GM12878 (cell line): ENCODE results near the gene KRTAP4-7. TPM values are rescaled to one million over a fixed set of nuclear protein-coding genes. Genes with fewer than 3 reads are reported as not detected.

ENCODE experiments used
- ATAC-seq: fragments of 200-7000 bp; cut with Tn5 transposase; 3 replicates; pipeline ENCODE4 v1.9.1; 2020; ENCODE audit warnings: mild to moderate bottlenecking, moderate library complexity
- BruUV-seq: library from RNA; stranded (reverse); fragments of 400-500 nt; replicated peaks from 2 replicates; lab custom pipeline; 2021; lab: Mats Ljungman, UMichigan
- CTCF ChIA-PET: fragments of 300-600 bp; sonication (Branson Sonifier 250); formaldehyde crosslinking; extraction: SDS; loops from one replicate; lab custom pipeline; 2021; ENCODE audit warnings: inconsistent platforms; lab: Yijun Ruan, JAX
- POLR2A ChIA-PET: fragments of 350-600 bp; formaldehyde crosslinking; extraction: SDS; loops from one replicate; lab custom pipeline; 2021; ENCODE audit warnings: inconsistent platforms; lab: Charles Lee
- RAD21 ChIA-PET: fragments of 300-600 bp; sonication (Branson Sonifier 250); formaldehyde crosslinking; loops from one replicate; lab custom pipeline; 2023; ENCODE audit warnings: antibody characterized with exemption; ENCODE audit not compliant: unreplicated experiment; lab: Charles Lee
- SMC1A ChIA-PET: fragments of 300-600 bp; sonication (Branson Sonifier 250); formaldehyde crosslinking; loops from one replicate; lab custom pipeline; 2023; ENCODE audit not compliant: unreplicated experiment, uncharacterized antibody; lab: Charles Lee
- DNase-seq: peaks from one replicate; pipeline ENCODE4 v3.0.0-alpha.2; 2011; ENCODE audit warnings: low read depth, low spot score
- FAIRE-seq: peaks from 3 replicates; lab custom pipeline; 2011; peaks lifted over from hg19 to GRCh38; lab: Jason Lieb, UNC
- H2AFZ ChIP-seq: 2 replicates; pipeline ENCODE4 v1.6.0; 2011; ENCODE audit warnings: low read depth, low read length, control low read depth; ENCODE audit not compliant: control insufficient read depth
- H3K27ac ChIP-seq: 2 replicates; pipeline ENCODE4 v1.5.1; 2011; ENCODE audit warnings: control low read depth; ENCODE audit not compliant: control insufficient read depth, insufficient read depth
- H3K27me3 ChIP-seq, 2 experiments: replicated peaks in 1 of 2; 2 replicates each; pipeline versions ENCODE4 v1.6.0 to v1.6.1; 2011; ENCODE audit warnings: low read length in 1 of 2; ENCODE audit not compliant: control insufficient read depth in 2 of 2, insufficient read depth in 2 of 2
- H3K36me3 ChIP-seq, 2 experiments: 2 replicates each; pipeline ENCODE4 v1.5.1; 2011; ENCODE audit warnings: low read length in 1 of 2; ENCODE audit not compliant: control insufficient read depth in 2 of 2, insufficient read depth in 2 of 2
- H3K4me1 ChIP-seq: 2 replicates; pipeline ENCODE4 v1.6.1; 2011; ENCODE audit warnings: mild to moderate bottlenecking, low read length, moderate library complexity, mixed read lengths; ENCODE audit not compliant: control insufficient read depth, insufficient read depth
- H3K4me2 ChIP-seq: 2 replicates; pipeline ENCODE4 v1.6.0; 2011; ENCODE audit warnings: control low read depth; ENCODE audit not compliant: control insufficient read depth, insufficient read depth
- H3K4me3 ChIP-seq: fragments of 200-600 bp; sonication (generic); 2 replicates; pipeline ENCODE4 v1.5.1; 2016
- H3K79me2 ChIP-seq: 2 replicates; pipeline ENCODE4 v1.6.0; 2011; ENCODE audit warnings: low read length; ENCODE audit not compliant: control insufficient read depth, insufficient read depth
- H3K9ac ChIP-seq: 2 replicates; pipeline ENCODE4 v1.8.0; 2011; ENCODE audit warnings: low read length, control low read depth, mixed read lengths; ENCODE audit not compliant: control insufficient read depth, insufficient read depth
- H3K9me3 ChIP-seq: replicated peaks from 3 replicates; pipeline ENCODE4 v1.5.1; 2011; ENCODE audit warnings: mild to moderate bottlenecking, low read length; ENCODE audit not compliant: control insufficient read depth, insufficient read depth
- H4K20me1 ChIP-seq: 2 replicates; pipeline ENCODE4 v1.6.0; 2011; ENCODE audit not compliant: control insufficient read depth, insufficient read depth
- ETV6 ChIP-seq, 2 experiments: fragments of 450-650 bp in 1 of 2; IDR thresholded peaks in 1 of 2; conservative IDR thresholded peaks in 1 of 2; 2 replicates each; pipeline ENCODE4 v1.6.1; 2014; ENCODE audit warnings: antibody characterized with exemption in 1 of 2, borderline replicate concordance in 1 of 2, low read depth in 1 of 2, mild to moderate bottlenecking in 1 of 2, moderate library complexity in 1 of 2
- POLR2A ChIP-seq: IDR thresholded peaks from 2 replicates; pipeline ENCODE4 v1.6.1; 2011; ENCODE audit warnings: low read depth, mild to moderate bottlenecking, low read length
- WGBS: methylation state at CpG from one replicate; pipeline ENCODE4 v1.1.6; 2016; ENCODE audit warnings: low lambda C conversion rate; ENCODE audit not compliant: insufficient replicate concordance, insufficient coverage; ENCODE audit errors: missing lambda C conversion rate; 5-methylcytosine and 5-hydroxymethylcytosine counted together
- in situ Hi-C: fragments of 300-500 bp; cut with MboI; formaldehyde crosslinking; loops from 9 replicates; pipeline ENCODE4 v1.14.3; 2018; ENCODE audit warnings: mixed read lengths
- intact Hi-C: fragments of 100-400 bp; cut with micrococcal nuclease; formaldehyde crosslinking; loops from one replicate; pipeline ENCODE4 v1.14.2; 2022; ENCODE audit not compliant: unreplicated experiment
- polyA plus RNA-seq, 11 experiments: library from polyadenylated mRNA; depleted of rRNA in 4 of 11; unstranded in 6 of 11; stranded (reverse) in 5 of 11; fragments of >200 nt; fragmentation: Nextera tagmentation in 4 of 11; fragmentation: Illumina TruSeq in 1 of 11; extraction: Ambion mirVana in 4 of 11; extraction: Trizol in 1 of 11; gene quantifications; 1 replicate in 1 of 11; 2 replicates in 10 of 11; pipeline versions ENCODE4 v1.2.1 to v1.2.3, GENCODE V29; 2011 to 2016; ENCODE audit warnings: inconsistent platforms in 2 of 11, missing spikeins in 2 of 11, low read depth in 1 of 11
- total RNA-seq, 4 experiments: library from RNA; depleted of rRNA in 3 of 4; stranded (reverse); fragments of >200 nt in 3 of 4; fragmentation: Illumina TruSeq in 1 of 4; extraction: Trizol in 1 of 4; gene quantifications; 2 replicates each; pipeline versions ENCODE4 v1.2.1 to v1.2.3, GENCODE V29; 2013 to 2021

The KRTAP4-7 gene
- total and polyA plus RNA-seq, 10 of the 15 experiments (the other 5 are each of a cell fraction or from before 2014, with no cell fraction given), result not detected

DNA sequence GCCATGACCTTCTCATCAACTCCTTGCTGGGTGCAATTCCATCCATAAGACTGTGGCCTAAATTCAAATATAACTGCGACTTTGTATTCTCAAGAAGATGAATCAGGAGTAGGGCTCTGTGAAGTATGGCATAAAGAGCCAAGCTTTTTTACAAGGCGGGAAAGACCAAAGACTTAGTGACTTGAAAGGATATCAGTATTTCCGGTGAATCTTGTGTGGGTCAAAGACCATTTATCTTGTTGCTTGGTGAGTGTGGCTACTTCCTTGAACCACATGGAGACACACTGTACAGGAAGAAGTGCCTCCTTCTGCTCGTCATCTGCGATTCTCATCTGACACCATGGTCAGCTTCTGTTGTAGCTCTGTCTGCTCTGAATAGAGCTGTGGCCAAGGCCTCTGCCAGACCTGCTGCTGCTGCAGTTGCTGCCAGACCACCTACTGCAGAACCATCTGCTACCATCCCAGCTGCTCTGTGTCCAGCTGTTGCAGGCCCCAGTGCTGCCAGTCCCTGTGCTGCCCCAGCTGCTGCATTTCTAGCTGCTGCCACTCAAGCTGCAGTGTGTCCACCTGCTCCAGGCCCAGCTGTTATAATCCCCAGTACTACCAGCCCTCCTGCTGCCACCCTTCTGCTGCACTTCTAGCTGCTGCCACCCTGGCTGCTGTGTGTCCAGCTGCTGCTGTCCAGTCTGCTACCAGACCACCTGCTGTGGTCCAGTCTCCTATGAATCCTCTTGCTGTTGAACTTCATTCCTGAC, 12.2 kb upstream of the KRTAP4-7 start:
- CTCF ChIA-PET, result no interaction called here
- no peak overlapping the region for H3K4me3 ChIP-seq
- in situ Hi-C loops (no loop called here), intact Hi-C loops (no loop called here)
- H3K4me1 ChIP-seq, result no peaks in the 10 kb centered on the region
- RAD21 ChIA-PET, result no interaction called here
- no peaks in the 10 kb centered on the region for H3K9me3 ChIP-seq
- BruUV-seq, result no TSS peak
- DNase-seq, result no peak
- H3K36me3 ChIP-seq, result no peaks in the 10 kb centered on the region
- H3K9ac ChIP-seq, result no peak overlapping the region
- SMC1A ChIA-PET, result no interaction called here
- FAIRE-seq, result no peak
- no peak for TF ChIP-seq ETV6 (conservative IDR thresholded peaks at IDR 0.05 in 1 of 2, IDR thresholded peaks at IDR 0.05 in 1 of 2; ENCODE audit: borderline replicate concordance in 1 of 2, low read depth in 1 of 2)
- no peaks in the 10 kb centered on the region for H4K20me1 ChIP-seq
- no peaks in the 10 kb centered on the region for H3K79me2 ChIP-seq
- H3K27me3 ChIP-seq, result no peaks in the 10 kb centered on the region; a peak in 1 of 4 replicates
- POLR2A ChIA-PET, result no interaction called here
- no peak overlapping the region for H2AFZ ChIP-seq
- WGBS, result 43% methylated on average over 5 of the region's 5 CpGs
- no peak for ATAC-seq
- H3K4me2 ChIP-seq, result no peak overlapping the region
- H3K27ac ChIP-seq, result no peak overlapping the region

DNA sequence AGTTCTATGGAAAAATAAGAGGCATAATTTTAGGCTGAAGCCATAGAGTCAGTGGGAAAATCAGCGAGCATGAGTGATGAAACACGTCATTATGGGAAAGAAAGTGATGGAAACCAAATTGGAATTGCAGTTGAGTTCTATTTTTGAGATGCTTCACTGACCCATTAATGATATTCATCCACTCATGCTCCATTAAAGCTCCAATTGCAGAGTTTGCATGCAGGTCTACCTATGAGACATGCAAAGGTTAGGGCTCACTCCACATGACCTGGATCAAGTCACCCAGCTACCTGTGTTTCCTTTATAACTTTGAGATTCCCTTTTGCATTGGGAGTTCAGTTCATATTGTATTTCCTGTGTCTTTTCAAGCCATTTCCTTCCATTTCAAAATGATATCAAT, 10.3 kb upstream of the KRTAP4-7 start:
- Histone ChIP-seq H3K27ac (no peak overlapping the region), H3K4me1 (no peaks in the 10 kb centered on the region), H3K9me3 (no peaks in the 10 kb centered on the region), H3K4me2 (no peak overlapping the region), H3K9ac (no peak overlapping the region), H3K27me3 (no peaks in the 10 kb centered on the region; a peak in 1 of 4 replicates), H3K4me3 (no peak overlapping the region), H2AFZ (no peak overlapping the region), H3K36me3 (no peaks in the 10 kb centered on the region), H4K20me1 (no peaks in the 10 kb centered on the region), H3K79me2 (no peaks in the 10 kb centered on the region)
- RAD21 ChIA-PET, result no interaction called here
- no peak for DNase-seq
- FAIRE-seq, result peak; percentile 56
- no peak for TF ChIP-seq POLR2A
- SMC1A ChIA-PET, result interaction anchor here (0.7 kb wide), 1 partner anchor 163 kb away, joined by 3 read pairs; no protein-coding TSS in a partner anchor
- in situ Hi-C loops, result no loop called here
- WGBS, result 0% methylated on average over 2 of the region's 2 CpGs
- CTCF ChIA-PET, result interaction anchor here (0.6 kb wide), 1 partner anchor 212 kb away, joined by 4 read pairs; no protein-coding TSS in a partner anchor
- POLR2A ChIA-PET, result no interaction called here
- no TSS peak for BruUV-seq
- intact Hi-C loops, result no loop called here
- ATAC-seq, result no peak
